ENCODE measurements around the gene ALG12. TPM values are rescaled to one million over a fixed set of nuclear protein-coding genes. Genes with fewer than 3 reads are reported as not detected.
A peak's percentile ranks its signal among the peaks of the same experiment; 100 is the strongest.

Gene ALG12
- total and polyA plus RNA-seq, 2 of the 13 experiments (the other 11 are each of a cell fraction or from before 2014, with no cell fraction given), result 7.8 to 15.8 TPM

DNA sequence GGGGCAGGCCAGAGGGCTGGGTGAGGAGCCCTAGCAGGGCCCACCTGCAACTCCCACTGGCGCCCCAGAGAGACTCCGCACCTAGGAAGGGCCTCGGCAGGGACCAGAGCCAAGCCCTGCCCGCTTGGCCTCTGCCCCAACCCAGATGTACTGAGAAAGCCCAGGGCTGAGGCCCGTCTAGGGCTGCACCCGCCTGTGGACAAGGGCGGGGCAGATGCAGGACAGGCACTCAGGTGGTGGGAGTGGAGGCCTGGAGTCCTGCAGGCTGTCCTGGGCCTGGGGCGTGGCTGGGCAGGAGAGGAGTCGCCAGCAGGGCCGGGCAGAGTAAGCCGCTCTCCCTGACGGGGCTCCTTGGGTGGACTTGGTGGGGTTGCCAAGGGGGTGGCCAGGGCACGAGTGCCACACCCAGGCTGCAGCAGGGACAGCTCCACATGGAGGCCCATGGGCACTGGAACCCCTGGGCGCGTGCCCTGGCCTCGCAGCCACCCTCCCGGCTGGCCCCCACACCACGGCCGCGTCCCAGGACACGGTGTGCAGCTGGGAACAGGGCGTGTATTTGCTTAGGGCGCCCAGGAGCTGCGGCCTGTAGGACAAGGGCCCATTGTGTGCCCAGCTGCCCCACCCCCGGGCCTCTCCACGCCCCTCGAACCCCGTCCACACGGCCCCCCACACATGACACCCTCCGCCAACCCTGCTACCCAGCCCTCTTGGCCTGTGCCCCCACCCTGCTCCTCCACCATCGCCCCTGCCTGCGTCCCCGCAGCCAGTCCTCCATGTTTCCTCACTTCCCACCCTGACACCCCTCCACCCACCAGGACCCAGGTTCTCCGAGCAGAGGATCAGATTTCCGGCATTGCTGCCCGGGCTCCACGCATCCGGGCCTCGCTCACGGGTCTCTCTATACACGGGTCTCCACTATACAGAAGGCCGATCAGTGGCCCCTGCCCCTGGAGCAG lies 31.0 kb upstream of the ALG12 start (continued):
- TF ChIP-seq, protein P1, sequence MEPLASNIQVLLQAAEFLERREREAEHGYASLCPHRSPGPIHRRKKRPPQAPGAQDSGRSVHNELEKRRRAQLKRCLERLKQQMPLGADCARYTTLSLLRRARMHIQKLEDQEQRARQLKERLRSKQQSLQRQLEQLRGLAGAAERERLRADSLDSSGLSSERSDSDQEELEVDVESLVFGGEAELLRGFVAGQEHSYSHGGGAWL (CRISPR knock-in tag; IDR thresholded peaks at IDR 0.05), result peak; percentile 66
- TF ChIP-seq ZNF446 (CRISPR knock-in tag; IDR thresholded peaks at IDR 0.05), result no peak
- TF ChIP-seq SMAD1 (CRISPR knock-in tag; IDR thresholded peaks at IDR 0.05; ENCODE audit: borderline replicate concordance, low read depth), result no peak; the same call in 1 of the 2 replicates
- peak; percentile 85 for TF ChIP-seq ZMAT3 (CRISPR knock-in tag; conservative IDR thresholded peaks at IDR 0.05)
- TF ChIP-seq ZNF749 (CRISPR knock-in tag; IDR thresholded peaks at IDR 0.05; ENCODE audit: borderline replicate concordance), result peak; percentile 87; the same call in 1 of the 2 replicates
- peak; percentile 41; the same call in 1 of the 2 replicates for TF ChIP-seq ZNF713 (CRISPR knock-in tag; IDR thresholded peaks at IDR 0.05)
- TF ChIP-seq ZNF564 (CRISPR knock-in tag; IDR thresholded peaks at IDR 0.05), result peak; percentile 82; the same call in 1 of the 2 replicates
- no peak for TF ChIP-seq SNAPC5 (CRISPR knock-in tag; IDR thresholded peaks at IDR 0.05; ENCODE audit: borderline replicate concordance)
- 0 out of 2 replicates have a peak, but pooled peaks have one; percentile 16 for TF ChIP-seq ZNF644 (CRISPR knock-in tag; IDR thresholded peaks at IDR 0.05; ENCODE audit: low read depth)
- TF ChIP-seq XBP1 (CRISPR knock-in tag; IDR thresholded peaks at IDR 0.05), result 0 out of 2 replicates have a peak, but pooled peaks have one; percentile 32
- TF ChIP-seq REPIN1 (CRISPR knock-in tag; IDR thresholded peaks at IDR 0.05; ENCODE audit: borderline replicate concordance, low read depth), result no peak
- no peak for TF ChIP-seq ZNF572 (CRISPR knock-in tag; IDR thresholded peaks at IDR 0.05)
- no peak for TF ChIP-seq TERF1 (CRISPR knock-in tag; IDR thresholded peaks at IDR 0.05)
- TF ChIP-seq PAWR (CRISPR knock-in tag; IDR thresholded peaks at IDR 0.05; ENCODE audit: borderline replicate concordance), result no peak
- TF ChIP-seq PRDM4 (CRISPR knock-in tag; IDR thresholded peaks at IDR 0.05; ENCODE audit: borderline replicate concordance), result no peak
- TF ChIP-seq ZNF710 (CRISPR knock-in tag; IDR thresholded peaks at IDR 0.05; ENCODE audit: borderline replicate concordance), result peak; percentile 68
- TF ChIP-seq RFX3 (CRISPR knock-in tag; IDR thresholded peaks at IDR 0.05), result no peak; the same call in 1 of the 2 replicates
- peak; percentile 47; the same call in 1 of the 2 replicates for TF ChIP-seq BCL6 (CRISPR knock-in tag; IDR thresholded peaks at IDR 0.05)
- TF ChIP-seq KLF9 (CRISPR knock-in tag; IDR thresholded peaks at IDR 0.05; ENCODE audit: low read depth), result no peak
- no peak for TF ChIP-seq MAFG (CRISPR knock-in tag; IDR thresholded peaks at IDR 0.05)
